ENCODE data around the gene HSPB7.

GRCh38 chr1:15965228-15965767, 52.5 kb downstream of the HSPB7 start:
- TF ChIP-seq CTCF (IDR thresholded peaks at IDR 0.05; ENCODE audit: low read length) (no peak), EZH2 (IDR thresholded peaks at IDR 0.05; ENCODE audit: borderline replicate concordance, low read length) (no peak)

All from OCI-LY1 (cell line).